Thyroid gland (tissue), 4 donors: Measurements from ENCODE around the gene RBM22.

Source experiments
- POLR2A ChIP-seq, 2 donors: fragments of 450-650 bp; IDR thresholded peaks; one replicate each; pipeline ENCODE4 v1.6.1; 2017; ENCODE audit warnings: antibody characterized with exemption in 2 of 2, mild to moderate bottlenecking in 2 of 2, moderate library complexity in 1 of 2
- TF ChIP-seq, protein P1 (sequence below), 6 experiments: fragments of 200-600 bp in 3 of 6; fragments of 450-650 bp in 3 of 6; sonication (generic) in 3 of 6; IDR thresholded peaks; one replicate each; pipeline ENCODE4 v1.5.1; 2016 to 2019; ENCODE audit warnings: antibody characterized with exemption in 6 of 6, mild to moderate bottlenecking in 2 of 6, inconsistent platforms in 1 of 6, moderate library complexity in 1 of 6

DNA sequence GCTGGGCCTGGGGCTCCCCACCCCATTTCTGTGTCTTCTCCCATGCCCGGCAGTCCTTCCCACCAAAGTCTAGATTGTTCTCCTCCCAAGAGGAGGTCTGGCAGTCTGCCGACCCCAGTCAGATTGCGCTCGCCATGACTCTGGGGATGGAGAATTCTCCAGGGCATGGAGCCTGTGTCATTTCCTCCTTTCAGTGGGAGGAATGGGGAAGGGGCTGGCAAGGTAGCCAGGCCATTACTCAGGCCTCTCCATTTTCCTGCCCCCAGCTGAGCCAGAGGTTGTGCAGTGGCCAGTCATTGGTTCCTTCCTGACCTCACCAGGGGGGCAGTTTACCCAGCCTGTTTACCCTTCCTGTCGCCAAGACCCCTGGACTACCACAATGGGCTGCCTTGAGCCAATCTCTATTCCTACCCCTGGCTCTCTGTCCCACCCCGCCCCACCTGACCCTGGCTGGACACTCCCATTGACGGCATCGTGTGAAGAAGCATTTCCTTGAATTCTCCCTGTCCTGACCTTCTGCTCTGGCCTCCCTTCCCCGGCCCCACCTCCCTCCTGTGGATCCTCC, 59.8 kb downstream of the RBM22 start:
- TF ChIP-seq POLR2A (IDR thresholded peaks at IDR 0.05), result no peak
- TF ChIP-seq, protein P1, sequence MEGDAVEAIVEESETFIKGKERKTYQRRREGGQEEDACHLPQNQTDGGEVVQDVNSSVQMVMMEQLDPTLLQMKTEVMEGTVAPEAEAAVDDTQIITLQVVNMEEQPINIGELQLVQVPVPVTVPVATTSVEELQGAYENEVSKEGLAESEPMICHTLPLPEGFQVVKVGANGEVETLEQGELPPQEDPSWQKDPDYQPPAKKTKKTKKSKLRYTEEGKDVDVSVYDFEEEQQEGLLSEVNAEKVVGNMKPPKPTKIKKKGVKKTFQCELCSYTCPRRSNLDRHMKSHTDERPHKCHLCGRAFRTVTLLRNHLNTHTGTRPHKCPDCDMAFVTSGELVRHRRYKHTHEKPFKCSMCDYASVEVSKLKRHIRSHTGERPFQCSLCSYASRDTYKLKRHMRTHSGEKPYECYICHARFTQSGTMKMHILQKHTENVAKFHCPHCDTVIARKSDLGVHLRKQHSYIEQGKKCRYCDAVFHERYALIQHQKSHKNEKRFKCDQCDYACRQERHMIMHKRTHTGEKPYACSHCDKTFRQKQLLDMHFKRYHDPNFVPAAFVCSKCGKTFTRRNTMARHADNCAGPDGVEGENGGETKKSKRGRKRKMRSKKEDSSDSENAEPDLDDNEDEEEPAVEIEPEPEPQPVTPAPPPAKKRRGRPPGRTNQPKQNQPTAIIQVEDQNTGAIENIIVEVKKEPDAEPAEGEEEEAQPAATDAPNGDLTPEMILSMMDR (IDR thresholded peaks at IDR 0.05), result no peak
